ENCODE data around the gene CCNK.

Gene CCNK

GRCh38 chr14:99523704-99524055 lies 42.5 kb downstream of the CCNK start:
- no peak for TF ChIP-seq POLR2A (IDR thresholded peaks at IDR 0.05; ENCODE audit: low read depth, low read length)
- FAIRE-seq (no peak), DNase-seq (ENCODE audit: insufficient read length, low spot score) (no peak)

- no peak for DNase-seq (ENCODE audit: insufficient read length, low spot score)
- no peak for TF ChIP-seq POLR2A (IDR thresholded peaks at IDR 0.05; ENCODE audit: low read depth, low read length)
- no peak for FAIRE-seq
Observed at GRCh38 chr14:99524091-99524661, 43.0 kb downstream of the CCNK start.

DNA sequence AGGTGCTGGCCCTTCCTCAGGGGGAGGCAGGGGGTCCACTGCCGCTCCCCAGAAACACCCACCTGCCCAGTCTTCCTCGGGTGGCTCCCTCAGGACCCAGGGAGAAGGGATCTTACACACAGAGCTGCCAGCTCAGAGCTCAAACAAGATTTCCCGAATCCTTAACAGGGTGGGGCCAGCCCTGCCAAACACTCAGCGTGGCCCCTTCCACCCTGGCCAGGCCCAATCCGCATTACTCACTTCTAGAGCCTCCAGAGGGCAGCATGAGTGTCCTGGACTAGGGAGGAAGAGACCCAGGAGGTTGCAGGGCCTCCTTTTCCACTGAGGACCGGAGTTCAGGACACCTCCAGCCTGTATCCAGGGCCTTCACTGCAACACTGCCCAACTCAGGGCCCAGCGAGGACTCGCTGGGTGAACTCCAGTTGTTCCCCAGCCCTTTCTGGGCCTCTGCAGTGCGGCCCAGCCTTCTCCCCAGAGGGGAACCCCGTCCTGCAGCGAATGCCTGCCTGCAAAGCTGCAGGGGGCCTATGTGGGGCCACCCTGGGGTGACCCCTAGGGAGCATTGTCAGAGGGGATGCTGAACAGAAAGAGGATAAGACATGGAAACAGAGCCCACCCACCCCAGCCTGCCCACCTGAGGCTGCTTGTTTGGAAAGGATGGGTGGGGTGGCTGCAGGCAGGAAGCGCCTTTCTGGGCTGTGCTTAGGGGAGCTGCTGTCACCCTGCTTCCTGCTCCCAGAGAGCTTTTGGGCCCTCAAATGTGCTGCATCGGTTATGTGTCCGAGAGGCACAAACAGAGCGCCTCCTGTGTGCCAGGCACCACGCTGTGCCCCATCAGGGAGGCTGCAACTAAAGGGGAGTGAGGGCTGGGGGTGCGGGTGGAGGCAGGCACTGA lies 43.8 kb downstream of the CCNK start:
- DNase-seq (ENCODE audit: insufficient read length, low spot score), result peak; percentile 77
- FAIRE-seq, result peak; percentile 88
- TF ChIP-seq POLR2A (IDR thresholded peaks at IDR 0.05; ENCODE audit: low read depth, low read length), result no peak

DNA sequence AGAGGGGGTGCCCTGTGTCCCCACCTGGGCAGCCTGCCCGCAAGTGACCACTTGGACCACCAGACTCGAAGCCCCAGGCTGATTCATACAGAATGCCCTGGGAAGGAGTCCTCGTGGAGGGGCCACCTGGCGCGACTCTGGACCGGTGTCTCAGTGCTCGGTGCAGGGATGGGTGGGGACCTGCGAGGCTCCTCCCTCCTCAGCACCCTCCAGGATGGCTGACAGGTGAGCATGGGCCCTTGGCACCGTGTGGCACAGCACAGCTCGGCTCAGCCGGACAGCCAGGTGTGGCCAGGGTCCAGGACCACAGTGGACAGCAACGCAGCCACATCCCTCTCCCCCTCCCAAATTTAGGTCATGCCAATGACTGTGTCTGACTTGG lies 44.5 kb downstream of the CCNK start:
- DNase-seq (ENCODE audit: insufficient read length, low spot score) (no peak), FAIRE-seq (no peak)
- TF ChIP-seq POLR2A (IDR thresholded peaks at IDR 0.05; ENCODE audit: low read depth, low read length), result no peak

GRCh38 chr14:99527026-99527425 lies 45.8 kb downstream of the CCNK start:
- no peak for FAIRE-seq
- no peak for DNase-seq (ENCODE audit: insufficient read length, low spot score)
- TF ChIP-seq POLR2A (IDR thresholded peaks at IDR 0.05; ENCODE audit: low read depth, low read length), result no peak

DNA sequence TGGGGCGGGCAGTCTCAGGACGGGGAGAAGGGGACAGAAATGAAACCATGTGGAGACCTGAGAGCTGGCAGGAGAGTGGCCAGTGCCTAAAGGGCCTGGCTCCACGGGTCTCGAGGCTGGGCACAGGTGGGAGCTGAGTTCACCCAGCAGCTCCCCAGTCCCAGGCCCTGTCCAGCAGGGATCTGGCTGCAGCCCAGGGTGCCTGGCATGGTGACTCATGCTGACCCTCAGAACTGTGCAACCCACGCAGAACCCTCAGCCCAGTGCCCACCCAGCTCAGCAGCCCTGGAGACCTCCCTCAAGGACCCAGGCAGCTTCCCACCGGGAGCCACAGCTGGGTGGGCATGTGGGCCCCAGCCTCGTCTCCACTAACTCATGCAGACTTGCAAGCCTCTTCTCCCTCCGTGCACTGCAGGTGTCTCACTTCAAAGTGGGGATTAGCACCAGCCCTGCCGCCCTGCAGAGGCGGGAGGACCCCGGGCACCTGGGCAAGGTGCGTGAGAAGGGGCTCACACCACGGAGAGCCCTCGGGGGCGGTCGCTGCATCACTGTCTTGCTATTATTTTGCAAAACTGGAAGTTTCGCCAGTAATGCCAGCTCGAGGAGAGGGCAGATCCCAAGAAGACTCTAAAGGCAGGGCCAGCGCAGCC lies 46.3 kb downstream of the CCNK start:
- TF ChIP-seq POLR2A (IDR thresholded peaks at IDR 0.05; ENCODE audit: low read depth, low read length), result no peak
- DNase-seq (ENCODE audit: insufficient read length, low spot score) (no peak), FAIRE-seq (no peak)

DNA sequence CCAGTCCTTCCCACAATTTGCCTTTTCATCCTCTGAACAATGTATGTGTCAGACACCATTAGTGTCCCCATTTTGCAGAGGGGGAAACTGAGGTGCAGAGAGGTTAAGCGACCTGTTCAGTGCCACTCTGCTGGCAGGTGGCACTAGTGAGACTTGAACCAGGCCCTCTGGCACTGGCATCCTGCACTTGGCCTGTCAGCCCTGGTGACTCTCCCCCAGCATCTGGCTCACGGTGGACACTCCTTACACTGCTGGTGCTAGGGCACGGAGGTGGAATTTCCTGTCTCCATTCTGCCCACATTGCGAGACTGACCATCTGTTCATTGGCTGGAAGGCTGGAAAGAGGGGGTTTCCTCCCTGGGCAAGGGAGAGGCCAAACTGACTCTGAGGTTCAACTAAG lies 48.7 kb downstream of the CCNK start:
- FAIRE-seq (no peak), DNase-seq (ENCODE audit: insufficient read length, low spot score) (no peak)
- TF ChIP-seq POLR2A (IDR thresholded peaks at IDR 0.05; ENCODE audit: low read depth, low read length), result no peak

- no peak for TF ChIP-seq POLR2A (IDR thresholded peaks at IDR 0.05; ENCODE audit: low read depth, low read length)
- no peak for FAIRE-seq
- no peak for DNase-seq (ENCODE audit: insufficient read length, low spot score)
Observed at GRCh38 chr14:99530407-99531155, 49.4 kb downstream of the CCNK start.

DNA sequence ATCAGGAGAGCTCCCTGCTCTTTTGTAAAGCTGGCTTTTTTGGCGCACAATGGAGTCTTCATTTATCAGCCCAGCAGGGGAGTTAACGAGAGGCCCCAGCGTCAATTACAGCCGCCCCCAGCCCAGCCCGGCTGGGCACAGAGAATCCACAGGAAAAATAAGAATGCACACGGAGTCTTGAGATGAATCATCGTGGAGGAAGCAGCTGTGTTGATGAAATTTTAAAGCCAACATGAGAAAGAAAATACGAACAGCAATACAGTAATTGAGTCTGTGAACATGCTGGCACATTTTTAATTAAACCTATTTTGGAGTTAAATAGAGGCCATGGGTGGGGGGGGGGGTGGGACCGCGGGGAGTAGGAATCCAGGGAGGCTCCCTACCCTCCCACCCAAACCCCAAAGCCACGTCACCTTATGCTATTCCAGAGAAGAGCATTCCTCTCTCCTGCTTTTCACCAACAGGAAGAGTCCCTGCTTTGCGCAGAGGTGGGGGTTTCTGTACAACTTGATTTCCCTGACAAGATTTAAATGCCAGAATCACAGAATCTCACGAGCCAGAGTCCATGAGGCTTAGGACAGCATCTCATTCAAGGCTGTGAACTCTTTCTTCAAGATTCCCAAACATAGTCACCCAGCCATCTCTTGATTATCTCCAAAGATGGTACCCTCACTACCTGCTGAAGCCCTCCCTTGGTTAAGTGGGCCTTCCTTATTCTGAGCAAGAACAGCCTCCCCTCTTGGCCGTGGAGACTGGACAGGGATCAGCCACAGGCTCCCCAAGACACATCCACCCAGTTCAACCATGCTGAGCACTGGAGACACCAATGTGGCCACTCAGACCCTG lies 50.3 kb downstream of the CCNK start:
- TF ChIP-seq POLR2A (IDR thresholded peaks at IDR 0.05; ENCODE audit: low read depth, low read length), result no peak
- peak; percentile 11 for FAIRE-seq
- no peak for DNase-seq (ENCODE audit: insufficient read length, low spot score)

GRCh38 chr14:99532310-99532709 lies 51.1 kb downstream of the CCNK start:
- FAIRE-seq (no peak), DNase-seq (ENCODE audit: insufficient read length, low spot score) (no peak)
- TF ChIP-seq POLR2A (IDR thresholded peaks at IDR 0.05; ENCODE audit: low read depth, low read length), result no peak

- FAIRE-seq (no peak), DNase-seq (ENCODE audit: insufficient read length, low spot score) (no peak)
- TF ChIP-seq POLR2A (IDR thresholded peaks at IDR 0.05; ENCODE audit: low read depth, low read length), result no peak
Observed at GRCh38 chr14:99534333-99534732, 53.1 kb downstream of the CCNK start.

DNA sequence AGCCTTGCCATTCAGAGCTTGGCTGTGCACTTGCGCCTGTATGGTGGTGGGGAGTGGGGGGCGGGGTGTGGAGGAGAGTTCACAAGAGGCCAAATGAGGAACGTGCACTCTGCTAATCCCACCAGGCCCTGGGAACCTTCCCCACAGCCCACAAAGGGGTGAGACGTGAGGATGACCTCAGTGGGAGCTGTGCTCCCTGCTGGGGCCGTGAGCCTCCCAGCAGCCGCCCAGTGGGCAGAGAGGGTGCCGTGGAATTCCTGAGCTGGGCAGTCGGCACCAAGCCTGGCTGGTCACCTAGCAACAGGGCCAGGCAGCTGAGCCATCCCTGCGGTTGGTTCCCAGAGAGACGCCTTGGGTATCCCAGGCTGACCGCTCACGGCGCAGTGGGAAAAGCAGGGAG lies 53.7 kb downstream of the CCNK start:
- TF ChIP-seq POLR2A (IDR thresholded peaks at IDR 0.05; ENCODE audit: low read depth, low read length), result no peak
- DNase-seq (ENCODE audit: insufficient read length, low spot score), result peak; percentile 95
- peak; percentile 95 for FAIRE-seq

DNA sequence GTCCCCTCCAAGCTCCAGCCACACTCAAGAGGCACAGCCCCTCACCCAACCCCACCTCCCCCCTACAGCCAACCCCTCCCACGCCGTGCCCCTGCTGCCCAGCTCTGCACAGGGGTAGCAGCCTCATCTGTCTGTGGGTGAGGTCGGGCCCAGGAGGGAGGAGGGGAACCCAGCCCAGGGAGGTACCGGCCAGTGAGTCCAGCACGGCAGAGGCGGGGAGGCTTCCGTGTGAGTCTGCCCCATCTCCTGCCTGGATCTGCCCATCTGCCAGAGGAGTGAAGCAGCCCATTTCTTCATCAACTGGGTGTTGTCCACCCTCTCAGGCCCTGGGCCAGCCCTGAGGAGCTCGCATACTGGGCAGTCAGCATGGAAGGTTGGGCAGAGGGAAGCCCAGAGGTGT lies 54.2 kb downstream of the CCNK start:
- no peak for DNase-seq (ENCODE audit: insufficient read length, low spot score)
- FAIRE-seq, result no peak
- TF ChIP-seq POLR2A (IDR thresholded peaks at IDR 0.05; ENCODE audit: low read depth, low read length), result no peak
